ENCODE measurements around the gene ABCA4. TPM values are rescaled to one million over a fixed set of nuclear protein-coding genes. Genes with fewer than 3 reads are reported as not detected.
"Not testable (repeated sequence)": the region's sequence is repeated elsewhere in the genome, so short reads cannot be mapped to it uniquely, and the experiment has no call there.

ABCA4 gene
- 1.3 TPM for total RNA-seq
- long read RNA-seq = 0 reads

DNA sequence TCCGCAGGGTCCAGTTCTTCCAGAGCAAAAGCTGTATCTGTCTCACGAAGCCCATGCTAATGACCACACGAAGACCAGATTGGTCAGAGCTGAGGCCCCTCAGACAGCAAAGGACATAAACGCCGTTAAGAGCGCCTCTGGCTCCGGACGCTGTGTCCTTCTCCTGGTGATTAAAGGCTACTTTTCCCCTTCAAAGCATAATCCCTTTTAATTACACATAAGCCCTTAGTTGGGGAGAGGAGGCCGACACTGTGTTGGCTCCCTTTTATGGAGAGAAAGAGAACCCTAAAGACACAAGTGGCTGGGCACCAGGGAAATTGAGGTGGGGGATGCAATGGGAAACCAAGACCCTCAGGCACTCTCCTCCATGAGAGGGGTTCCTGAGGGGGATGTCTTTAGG lies at the start of gene ABCA4:
Gene ABCA4, minus strand, starts transcription at position 158 of the 400 bp plus-strand sequence. Its CDS starts 103 bp downstream, at position 55.
- no peak for DNase-seq (ENCODE audit: low spot score)

DNA sequence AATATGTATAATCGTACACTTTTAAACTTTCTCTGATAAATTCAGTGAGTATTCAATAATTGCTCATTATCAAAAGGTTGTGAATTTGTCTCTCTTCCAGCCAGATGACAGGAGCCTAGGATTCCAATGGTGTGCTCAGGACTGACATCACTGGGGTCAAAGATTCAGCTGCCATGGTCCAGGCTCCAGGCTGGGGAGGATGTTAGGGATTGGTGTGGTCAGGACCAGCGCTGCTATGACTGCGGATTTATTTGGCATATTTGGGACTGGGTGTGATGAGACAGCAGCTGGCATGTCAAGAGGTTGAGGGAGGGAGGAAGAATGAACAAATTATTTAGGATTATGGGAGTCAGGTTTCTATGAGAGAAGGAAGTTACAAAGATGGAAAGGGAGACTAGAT lies 48.2 kb upstream of the ABCA4 start:
- DNase-seq (ENCODE audit: low spot score) = no peak

DNA sequence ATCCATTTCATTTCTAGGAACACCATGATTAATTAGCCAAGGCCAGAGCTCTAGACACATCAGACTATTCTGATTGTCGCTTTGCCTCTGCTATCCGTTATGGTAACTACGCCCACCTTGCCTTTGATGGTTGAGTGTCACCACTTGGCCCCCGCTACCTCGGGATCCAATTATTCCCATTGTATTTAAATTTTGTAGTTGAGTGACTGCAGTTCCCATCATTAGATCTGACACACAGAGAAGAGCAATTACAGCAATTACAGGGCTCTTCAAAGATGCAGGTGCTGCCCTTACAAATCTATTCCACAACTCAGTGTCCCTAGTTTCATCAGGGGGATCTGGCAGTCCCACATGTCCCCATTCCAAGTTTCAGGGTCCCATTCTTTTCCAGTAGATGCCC lies 44.9 kb upstream of the ABCA4 start:
- DNase-seq (ENCODE audit: low spot score) = no peak

DNA sequence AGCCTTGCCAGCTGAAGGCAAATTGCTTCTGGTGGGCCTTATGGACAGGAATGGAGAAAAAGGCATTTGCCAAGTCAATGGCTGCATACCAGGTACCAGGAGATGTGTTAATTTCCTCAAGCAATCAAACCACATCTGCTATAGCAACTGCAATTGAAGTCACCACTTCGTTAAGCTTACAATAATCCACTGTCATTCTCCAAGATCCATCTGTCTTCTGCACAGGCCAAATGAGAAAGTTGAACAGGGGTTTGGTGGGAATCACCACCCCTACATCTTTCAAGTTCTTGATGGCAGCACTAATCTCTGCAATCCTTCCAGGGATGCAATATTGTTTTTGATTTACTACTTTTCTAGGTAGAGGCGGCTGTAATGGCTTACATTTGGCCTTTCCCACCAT lies 43.9 kb upstream of the ABCA4 start:
- not testable (repeated sequence) for DNase-seq (ENCODE audit: low spot score)

DNA sequence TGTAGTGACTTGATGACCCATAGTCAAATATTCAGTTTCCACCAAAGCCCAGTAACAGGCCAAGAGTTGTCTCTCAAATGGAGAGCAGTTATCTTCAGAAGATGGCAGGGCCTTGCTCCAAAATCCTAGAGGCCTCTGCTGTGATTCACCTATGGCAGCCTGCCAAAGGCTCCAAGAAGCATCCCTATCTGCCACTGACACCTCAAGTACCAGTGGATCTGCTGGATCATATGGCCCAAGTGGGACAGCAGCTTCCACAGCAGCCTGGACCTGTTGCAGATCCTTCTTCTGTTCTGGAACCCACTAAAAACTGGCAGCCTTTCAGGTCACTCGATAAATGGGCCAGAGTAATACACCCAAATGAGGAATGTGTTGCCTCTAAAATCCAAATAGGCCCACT lies 43.2 kb upstream of the ABCA4 start:
- not testable (repeated sequence) for DNase-seq (ENCODE audit: low spot score)

DNA sequence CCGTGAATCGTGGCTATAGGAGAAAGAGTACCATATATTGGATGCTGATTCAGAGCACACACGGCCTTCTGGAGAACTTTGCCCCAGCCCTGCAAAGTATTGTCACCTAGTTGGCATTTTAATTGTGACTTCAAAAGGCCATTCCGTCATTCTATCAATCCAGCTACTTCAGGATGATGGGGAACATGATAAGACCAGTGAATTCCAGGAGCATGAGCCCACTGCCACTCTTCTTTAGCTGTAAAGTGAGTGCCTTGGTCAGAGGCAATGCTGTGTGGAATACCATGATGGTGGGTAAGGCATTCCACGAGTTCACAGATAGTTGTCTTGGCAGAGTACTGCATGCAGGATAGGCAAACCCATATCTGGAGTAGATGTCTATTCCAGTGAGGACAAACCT lies 42.3 kb upstream of the ABCA4 start:
- not testable (repeated sequence) for DNase-seq (ENCODE audit: low spot score)

DNA sequence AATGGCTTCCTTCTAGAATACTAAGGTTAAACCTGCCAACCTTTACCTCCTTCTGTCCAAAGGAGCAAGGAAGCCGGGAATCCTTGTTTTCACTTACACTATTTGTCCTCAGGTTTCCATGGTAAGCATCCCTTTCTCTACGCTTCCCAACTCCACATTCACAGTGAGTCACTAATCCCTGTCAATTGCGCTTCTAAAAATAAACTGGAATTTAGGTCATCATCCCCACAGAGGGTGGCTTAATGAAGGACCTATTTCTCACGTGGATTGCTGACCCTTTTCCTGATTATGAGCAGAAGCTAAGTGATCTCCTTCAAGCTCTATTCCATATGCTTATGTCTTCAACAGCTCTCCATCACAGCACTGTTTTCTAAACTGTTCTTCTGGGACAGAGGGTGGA lies 39.9 kb upstream of the ABCA4 start:
- no peak for DNase-seq (ENCODE audit: low spot score)

DNA sequence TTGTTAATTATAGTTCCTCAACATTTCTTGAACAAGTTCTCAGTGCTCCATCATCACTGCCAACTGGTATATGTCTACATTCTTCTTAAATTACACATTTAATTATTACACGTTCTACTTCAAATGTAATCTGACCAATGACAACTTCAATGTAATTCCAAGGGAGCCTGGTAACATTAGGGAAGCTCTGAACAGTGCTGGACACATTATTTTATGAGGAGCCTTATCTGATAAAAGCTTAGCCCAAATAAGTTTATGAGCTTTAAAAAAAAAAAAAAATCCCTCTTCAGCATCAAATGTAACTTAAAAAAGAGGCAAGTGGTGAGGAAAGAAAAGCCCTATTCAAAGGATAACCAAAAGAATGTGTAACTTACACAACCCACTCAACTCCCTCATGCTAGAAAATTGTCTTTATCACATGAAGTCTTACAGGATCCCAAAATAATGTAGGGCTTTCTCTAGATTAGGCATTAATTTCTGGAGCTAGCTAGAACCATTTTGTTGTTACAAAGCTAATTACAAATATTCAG lies 35.2 kb upstream of the ABCA4 start:
- no peak for DNase-seq (ENCODE audit: low spot score)

DNA sequence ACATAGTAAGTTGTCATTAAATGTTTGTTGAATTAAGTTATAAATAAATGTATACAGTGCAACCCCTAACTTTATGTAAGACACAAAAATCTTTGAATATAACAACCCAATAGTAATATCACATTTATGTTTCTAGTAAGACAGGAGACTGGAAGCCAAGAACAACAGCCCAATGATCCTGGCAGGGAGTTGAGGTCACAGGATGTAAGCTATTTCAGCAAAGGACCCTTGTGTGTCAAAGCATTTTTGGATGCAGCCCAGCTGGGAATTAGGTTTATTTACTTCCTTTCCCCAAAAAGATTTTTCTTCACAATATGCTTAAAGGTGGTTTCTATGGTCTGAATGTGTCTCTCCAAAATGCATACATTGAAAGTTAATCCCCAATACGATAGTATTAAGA lies 34.0 kb upstream of the ABCA4 start:
- DNase-seq (ENCODE audit: low spot score) = no peak

DNA sequence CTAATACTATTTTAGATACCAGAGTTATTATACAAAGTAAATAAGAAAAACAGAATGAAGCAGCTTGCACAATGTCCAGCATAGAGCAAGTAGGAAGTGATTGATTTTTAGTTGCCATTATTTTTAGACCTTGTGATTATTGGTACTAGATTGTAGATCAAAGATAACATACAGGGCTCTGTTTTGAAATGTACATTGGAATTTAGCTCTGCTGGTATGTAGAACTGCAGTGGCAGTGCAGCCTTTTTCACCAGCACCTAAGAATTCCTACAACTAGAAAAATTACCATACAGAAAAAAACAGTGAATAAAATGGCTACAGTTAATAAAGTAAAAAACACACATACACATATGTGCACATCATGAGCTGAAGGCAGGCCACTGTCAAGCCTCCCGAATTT lies 32.2 kb upstream of the ABCA4 start:
- no peak for DNase-seq (ENCODE audit: low spot score)

DNA sequence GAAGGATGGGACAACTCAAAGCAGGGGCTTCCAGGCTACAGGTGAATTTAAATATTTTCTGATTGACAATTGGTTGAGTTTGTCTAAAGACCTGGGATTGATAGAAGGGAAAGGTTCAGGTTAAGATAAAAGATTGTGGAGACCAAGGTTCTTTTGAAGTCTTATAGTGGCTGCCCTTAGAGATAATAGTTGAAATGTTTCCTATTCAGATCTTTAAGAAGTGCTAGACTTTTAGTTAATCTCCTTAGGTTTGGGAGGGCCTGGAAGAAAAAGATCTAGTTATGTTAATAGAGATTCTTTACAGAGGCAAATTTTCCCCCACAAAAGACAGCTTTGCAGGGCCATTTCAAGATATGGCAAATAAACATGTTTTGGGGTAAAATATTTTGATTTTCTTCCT lies 28.2 kb upstream of the ABCA4 start:
- DNase-seq (ENCODE audit: low spot score) = not testable (repeated sequence)

DNA sequence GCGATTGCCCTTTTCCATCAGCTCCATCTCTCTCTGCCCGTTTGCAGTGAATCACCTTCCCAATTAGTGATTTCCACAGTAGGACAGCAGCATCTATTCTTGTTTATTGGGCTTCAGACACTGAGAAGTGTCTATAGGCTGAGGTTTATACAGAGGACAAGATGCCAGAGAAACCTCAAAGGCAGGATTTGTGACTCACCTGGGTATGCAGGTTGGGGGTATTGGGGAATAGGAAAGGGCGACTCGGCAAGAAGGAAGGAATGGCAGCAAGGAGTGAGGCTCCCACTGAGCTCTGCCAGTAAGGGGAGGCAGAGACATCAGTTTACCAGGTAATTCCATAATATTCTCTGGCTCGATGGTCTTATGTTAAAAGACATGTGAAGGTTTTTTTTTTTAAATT lies 25.3 kb upstream of the ABCA4 start:
- DNase-seq (ENCODE audit: low spot score) = no peak

DNA sequence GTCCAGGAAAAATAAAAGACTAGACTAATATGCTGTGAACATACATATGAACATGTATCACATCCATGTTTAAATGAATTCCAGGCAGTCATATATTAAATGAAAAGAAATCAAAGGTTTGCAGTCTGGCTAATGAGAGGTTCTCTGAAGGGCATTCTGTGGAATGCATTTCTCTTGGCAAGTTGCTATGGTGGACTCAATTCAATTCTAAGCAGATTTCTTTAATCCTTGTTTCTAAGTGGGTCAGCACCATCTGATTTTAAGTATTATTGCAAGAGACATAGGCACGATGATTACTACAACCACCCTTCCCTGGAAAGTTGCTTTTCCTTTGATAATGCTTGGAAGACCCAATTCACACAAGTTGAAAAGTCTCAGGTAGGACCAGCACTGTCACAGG lies 23.9 kb upstream of the ABCA4 start:
- no peak for DNase-seq (ENCODE audit: low spot score)

DNA sequence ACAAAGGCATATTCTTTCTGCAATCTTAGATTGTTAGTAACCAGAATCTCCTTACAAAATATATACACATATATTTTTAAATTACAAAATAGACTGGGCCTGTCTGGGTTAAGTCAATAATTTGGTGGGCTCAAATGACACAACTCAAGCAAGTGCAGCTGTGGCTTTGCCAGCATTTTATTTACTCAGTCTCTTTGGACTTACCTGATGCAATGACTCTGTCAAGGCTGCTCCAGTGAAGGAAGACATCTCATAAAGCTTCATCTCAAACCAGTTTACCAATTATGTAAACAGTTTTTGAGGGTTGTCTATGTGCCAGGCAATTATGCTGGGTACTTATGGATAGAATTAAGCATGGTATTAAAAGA lies 22.8 kb upstream of the ABCA4 start:
- DNase-seq (ENCODE audit: low spot score) = no peak

DNA sequence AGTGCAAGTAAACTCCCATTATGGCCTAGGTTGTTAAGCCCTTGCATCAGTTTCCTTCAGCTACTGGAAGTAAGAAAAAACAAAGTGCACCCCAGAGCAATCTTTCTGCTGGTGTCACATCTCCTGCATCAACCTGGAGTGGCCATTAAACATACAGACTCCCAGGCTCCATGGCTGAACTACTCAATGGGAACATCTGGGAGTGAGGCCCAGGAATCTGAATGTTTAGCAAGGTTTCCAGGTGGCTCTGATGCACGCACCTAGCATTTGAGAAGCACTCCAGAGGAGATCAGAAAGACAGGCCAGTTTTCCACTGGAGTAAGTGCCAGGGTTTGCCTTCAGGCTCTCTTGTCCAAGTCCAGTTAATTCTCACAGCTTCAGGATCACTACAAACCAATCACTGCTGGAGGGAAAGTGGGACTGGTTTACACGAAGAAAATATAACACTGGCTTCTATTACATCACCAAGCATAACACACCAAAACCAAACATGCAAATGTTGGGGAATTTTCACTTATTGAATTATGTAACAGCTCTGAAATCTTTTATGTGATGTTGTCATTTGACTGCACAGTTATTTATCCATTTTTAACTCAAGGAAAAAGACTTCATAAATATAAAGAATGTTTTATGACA lies 22.3 kb upstream of the ABCA4 start:
- DNase-seq (ENCODE audit: low spot score) = no peak

DNA sequence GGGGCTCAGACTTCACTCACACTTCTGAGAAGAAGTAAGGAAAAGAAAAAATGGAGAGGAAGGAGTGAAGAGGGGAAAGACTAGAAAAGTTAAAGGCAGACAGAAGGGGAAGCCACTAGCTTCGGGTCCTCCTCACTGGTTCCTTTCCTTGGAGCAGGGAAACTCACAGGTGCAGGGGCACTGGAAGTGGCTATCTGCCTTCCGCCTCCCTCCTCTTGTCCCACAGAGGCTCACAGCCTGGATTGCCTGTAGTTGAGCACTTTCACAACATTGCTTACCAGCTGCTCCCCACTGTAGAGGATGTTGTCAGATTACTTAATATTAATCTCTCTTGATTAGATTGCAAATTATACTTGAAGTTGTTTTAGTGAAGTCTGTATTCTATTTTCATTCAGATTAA lies 21.6 kb upstream of the ABCA4 start:
- no peak for DNase-seq (ENCODE audit: low spot score)

DNA sequence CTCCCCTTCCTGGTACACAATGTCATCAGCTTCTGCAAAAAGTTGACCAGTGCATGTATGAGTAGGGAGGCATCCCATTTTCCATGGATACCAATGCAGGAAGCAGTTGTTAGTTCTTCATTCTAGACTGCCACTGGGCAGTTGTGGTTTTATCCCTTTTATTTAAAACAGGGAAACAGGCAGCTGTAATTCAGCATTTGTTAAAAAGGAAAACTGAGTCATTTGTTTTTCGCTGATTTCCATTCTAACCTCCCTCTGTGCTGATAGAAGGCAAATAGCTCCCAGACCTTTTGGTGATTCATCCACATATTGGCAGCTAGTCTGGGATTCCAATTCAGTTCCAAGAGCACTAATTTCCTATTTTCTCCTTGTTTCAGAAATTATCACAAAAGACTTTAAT lies 21.1 kb upstream of the ABCA4 start:
- no peak for DNase-seq (ENCODE audit: low spot score)

DNA sequence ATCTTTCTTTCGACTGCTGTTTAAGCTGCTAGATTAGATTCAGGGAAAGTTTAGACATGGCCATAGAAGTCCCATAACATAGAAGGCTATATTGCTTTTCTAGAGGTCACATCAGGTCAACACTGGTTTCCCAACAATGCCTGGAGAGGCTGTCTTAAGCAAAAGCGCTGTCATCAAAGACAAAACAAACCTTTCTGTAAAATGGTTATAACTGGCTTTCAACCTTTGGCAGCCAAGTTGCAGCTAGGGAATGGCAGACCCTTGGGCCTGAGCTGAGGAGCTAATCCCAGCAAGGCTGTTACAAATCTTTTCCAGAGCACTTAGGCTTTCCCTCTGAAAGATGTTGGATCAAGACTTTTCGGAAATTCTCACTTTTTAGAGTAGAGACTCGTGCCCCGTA lies 11.2 kb upstream of the ABCA4 start:
- no peak for DNase-seq (ENCODE audit: low spot score)

DNA sequence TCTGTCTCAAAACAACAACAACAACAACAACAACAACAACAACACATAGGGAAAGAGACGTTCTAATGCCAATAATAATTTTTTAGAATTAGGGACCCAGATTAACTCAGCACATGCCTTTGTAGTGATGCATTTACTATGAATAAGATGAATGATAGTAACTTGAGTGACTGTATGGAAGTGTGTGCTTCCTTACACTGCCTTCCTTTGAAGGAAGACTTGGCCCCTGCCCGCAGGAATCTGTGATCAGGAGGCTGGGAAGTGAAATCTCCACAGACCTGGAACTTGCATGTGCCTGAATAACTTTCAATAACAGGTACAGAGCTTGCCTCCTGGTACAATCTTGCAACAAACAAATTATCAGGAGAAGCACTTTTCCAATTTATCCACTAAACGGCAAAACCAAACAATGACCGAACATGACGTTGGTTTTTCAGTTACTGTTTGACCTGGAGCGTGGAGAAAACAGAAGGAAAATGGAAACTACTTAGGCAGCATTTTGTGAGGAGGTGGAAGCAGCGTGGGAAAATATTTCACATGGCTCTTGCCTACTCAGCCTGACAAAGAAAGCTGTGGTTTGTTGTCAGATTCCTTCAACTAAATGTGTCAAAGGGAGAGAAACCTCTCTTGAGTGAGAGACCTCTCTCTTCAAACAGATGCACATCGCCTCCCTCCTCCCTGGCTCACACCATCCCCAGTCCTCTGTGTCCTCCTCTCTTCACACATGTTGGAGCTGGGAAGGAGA lies 10.1 kb upstream of the ABCA4 start:
- no peak for DNase-seq (ENCODE audit: low spot score)

DNA sequence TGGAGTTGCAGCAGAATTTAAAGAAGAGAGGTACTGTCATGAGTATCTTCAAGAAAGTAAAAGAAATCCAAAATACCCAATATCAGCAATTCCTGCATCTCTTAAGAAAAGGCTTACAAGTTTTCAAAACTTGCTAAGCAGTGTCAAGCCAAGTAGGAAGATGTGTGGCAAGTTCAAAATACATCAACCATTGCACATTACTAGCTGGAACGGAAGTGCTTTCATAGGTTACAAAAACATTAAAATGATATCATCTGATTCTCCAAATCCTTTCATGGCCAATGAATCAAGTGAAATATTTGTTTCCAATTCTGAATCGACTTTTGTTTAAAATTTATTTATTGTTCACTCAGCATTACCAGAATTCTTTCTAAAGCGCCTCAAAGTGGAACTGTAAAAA lies 5.7 kb upstream of the ABCA4 start:
- no peak for DNase-seq (ENCODE audit: low spot score)

DNA sequence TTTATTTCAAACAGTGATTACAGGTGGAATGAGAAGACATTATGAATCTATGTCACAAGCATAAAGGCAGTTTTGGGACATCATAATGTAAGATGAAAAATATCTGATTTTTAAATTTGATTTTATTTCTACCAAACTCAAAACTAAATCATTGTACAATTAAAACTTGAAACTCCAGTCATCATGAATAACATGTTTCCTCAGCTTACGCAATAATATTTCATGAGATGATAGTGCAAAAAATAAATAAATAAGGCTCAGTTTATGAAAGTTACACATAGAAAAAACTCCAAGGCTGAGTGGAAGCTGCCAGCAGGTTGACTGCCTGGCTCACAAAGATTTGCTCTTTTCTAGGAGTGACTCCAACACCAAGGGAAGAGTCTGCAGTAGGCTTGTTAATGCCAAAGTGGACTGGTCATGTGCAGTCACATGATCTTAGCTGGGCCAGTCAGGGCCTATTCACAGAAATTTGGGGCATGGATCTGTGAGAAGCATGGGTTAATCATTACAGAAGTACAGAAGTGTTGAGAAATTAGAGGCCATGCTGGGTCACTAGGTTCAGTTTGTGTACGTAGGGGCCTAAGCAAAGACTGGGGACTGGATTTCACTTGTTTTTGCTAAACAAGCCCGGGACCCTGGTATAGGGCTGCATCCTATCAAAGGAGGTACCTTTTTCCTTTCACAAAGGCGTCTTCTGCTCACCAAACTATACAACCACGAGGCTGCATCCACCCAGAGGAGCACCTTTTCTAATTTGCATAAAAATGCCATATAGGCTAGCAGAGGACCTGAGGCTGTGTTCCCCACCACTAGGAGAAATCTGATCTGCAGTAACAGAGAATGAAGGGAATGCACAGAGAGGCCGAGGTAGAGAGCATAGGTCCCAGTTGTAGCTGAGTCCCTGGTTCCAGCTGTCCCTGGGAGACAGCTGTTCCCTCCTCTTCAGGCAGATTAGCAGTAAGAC lies 4.9 kb upstream of the ABCA4 start:
- DNase-seq (ENCODE audit: low spot score) = no peak

DNA sequence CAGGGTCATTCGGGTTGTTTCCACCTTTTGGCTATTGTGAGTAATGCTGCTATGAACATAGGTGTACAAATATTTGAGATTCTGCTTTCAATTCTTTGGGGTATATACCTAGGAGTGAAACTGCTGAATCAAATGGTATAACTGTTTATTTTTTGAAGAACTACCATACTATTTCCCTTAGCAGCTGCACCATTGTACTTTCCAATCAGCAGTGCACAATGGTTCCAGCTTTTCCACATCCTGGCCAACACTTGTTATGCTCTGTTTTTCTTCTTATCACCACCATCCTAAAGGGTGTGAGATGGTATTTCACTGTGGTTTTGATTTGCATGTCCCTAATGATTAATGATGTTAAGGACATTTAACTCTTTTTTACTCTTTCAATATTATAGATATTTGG lies 3.6 kb upstream of the ABCA4 start:
- no peak for DNase-seq (ENCODE audit: low spot score)

Measured in mesenteric fat pad (tissue), 1 donor.